Gastroesophageal sphincter (tissue), 4 donors: ENCODE data around the gene CARD14. TPM values are rescaled to one million over a fixed set of nuclear protein-coding genes. Genes with fewer than 3 reads are reported as not detected.

Experiments used
- ATAC-seq: fragments of 150-250 bp; one replicate; pipeline ENCODE4 v1.9.1; 2016; ENCODE audit warnings: mild to moderate bottlenecking, moderate library complexity
- H3K27ac ChIP-seq, 4 donors: fragments of 200-600 bp; sonication (generic) in 3 of 4; 1 replicate in 3 of 4; 2 replicates in 1 of 4; pipeline ENCODE4 v1.5.1; 2016 to 2019
- H3K27me3 ChIP-seq: fragments of 200-600 bp; sonication (generic); one replicate; pipeline ENCODE4 v1.5.1; 2019
- H3K36me3 ChIP-seq, 2 donors: fragments of 200-600 bp; sonication (generic); one replicate each; pipeline ENCODE4 v1.5.1; 2019; ENCODE audit warnings: control low read depth in 1 of 2
- H3K4me1 ChIP-seq, 3 donors: fragments of 200-600 bp; sonication (generic); 1 replicate in 2 of 3; 2 replicates in 1 of 3; pipeline ENCODE4 v1.5.1; 2016 to 2019; ENCODE audit warnings: control low read depth in 2 of 3
- H3K4me3 ChIP-seq, 2 donors: fragments of 200-600 bp; sonication (generic); one replicate each; pipeline ENCODE4 v1.5.1; 2019; ENCODE audit warnings: mild to moderate bottlenecking in 1 of 2, moderate library complexity in 1 of 2
- H3K9me3 ChIP-seq, 3 donors: fragments of 200-600 bp; sonication (generic); one replicate each; pipeline ENCODE4 v1.5.1; 2017 to 2019; ENCODE audit warnings: control low read depth in 2 of 3
- CTCF ChIP-seq, 4 experiments: fragments of 200-600 bp in 2 of 4; fragments of 450-650 bp in 2 of 4; sonication (generic) in 1 of 4; IDR thresholded peaks; one replicate each; pipeline ENCODE4 v1.5.1; 2017 to 2019; ENCODE audit warnings: antibody characterized with exemption in 4 of 4, mild to moderate bottlenecking in 2 of 4, moderate library complexity in 2 of 4
- EP300 ChIP-seq: sonication (generic); formaldehyde crosslinking; IDR thresholded peaks from one replicate; pipeline ENCODE4 v1.6.1; 2017; ENCODE audit warnings: antibody characterized with exemption, mild to moderate bottlenecking
- POLR2A ChIP-seq, 2 donors: fragments of 450-650 bp; IDR thresholded peaks; one replicate each; pipeline ENCODE4 v1.6.1; 2017; ENCODE audit warnings: antibody characterized with exemption in 2 of 2, mild to moderate bottlenecking in 2 of 2, moderate library complexity in 1 of 2
- POLR2AphosphoS5 ChIP-seq: sonication (generic); formaldehyde crosslinking; IDR thresholded peaks from one replicate; pipeline ENCODE4 v1.6.1; 2017; ENCODE audit warnings: antibody characterized with exemption
- WGBS, 2 donors: methylation state at CpG; one replicate each; pipeline ENCODE4 v1.1.5; 2018; ENCODE audit warnings: low coverage in 1 of 2; 5-methylcytosine and 5-hydroxymethylcytosine counted together
- total RNA-seq, 4 donors: library from RNA; depleted of rRNA; stranded (reverse); fragments of >200 nt; gene quantifications; one replicate each; pipeline ENCODE4 v1.1.0, GENCODE V29; 2016

Gene CARD14
- total RNA-seq, 4 donors from 2014 or later = 0.78 to 0.81 TPM; not detected in 2

- no peaks in the 10 kb centered on the region for H3K27me3 ChIP-seq
- no peak for TF ChIP-seq EP300
- no peak for TF ChIP-seq POLR2AphosphoS5
- TF ChIP-seq CTCF (IDR thresholded peaks at IDR 0.05) = no peak
- TF ChIP-seq POLR2A (IDR thresholded peaks at IDR 0.05) = no peak
- WGBS, 2 donors = 100% methylated on average over 1 of the region's 27 CpGs; no CpG with 5 or more reads in 1 of the 2 donors
- peaks cover 0 to 100% of the 10 kb centered on the region in 2 donors for H3K36me3 ChIP-seq
- no peaks in the 10 kb centered on the region for H3K9me3 ChIP-seq
- ATAC-seq = no peak
- no peak overlapping the region for H3K27ac ChIP-seq
- no peaks in the 10 kb centered on the region for H3K4me1 ChIP-seq
- H3K4me3 ChIP-seq = no peak overlapping the region
These were observed 75.9 kb downstream of the CARD14 start for GRCh38 chr17:80245566-80246265.

GRCh38 chr17:80246266-80246681 is 76.4 kb downstream of the CARD14 start:
- Histone ChIP-seq H3K27ac (no peak overlapping the region), H3K9me3 (no peaks in the 10 kb centered on the region), H3K4me1 (no peaks in the 10 kb centered on the region), H3K4me3 (no peak overlapping the region), H3K36me3 (peaks cover 0 to 97% of the 10 kb centered on the region in 2 donors), H3K27me3 (no peaks in the 10 kb centered on the region)
- 80% methylated on average over 1 of the region's 19 CpGs; no CpG with 5 or more reads in 1 of the 2 donors for WGBS, 2 donors
- ATAC-seq = no peak
- TF ChIP-seq POLR2AphosphoS5 (no peak), CTCF (IDR thresholded peaks at IDR 0.05) (no peak), POLR2A (IDR thresholded peaks at IDR 0.05) (no peak), EP300 (no peak)

GRCh38 chr17:80246726-80247125 is 76.9 kb downstream of the CARD14 start:
- WGBS, 2 donors = 87 to 96% methylated on average over 4 to 6 of the region's 8 CpGs
- TF ChIP-seq EP300 = no peak
- no peak overlapping the region for H3K4me3 ChIP-seq
- H3K4me1 ChIP-seq = no peaks in the 10 kb centered on the region
- no peak overlapping the region for H3K27ac ChIP-seq
- no peaks in the 10 kb centered on the region for H3K27me3 ChIP-seq
- H3K36me3 ChIP-seq = peaks cover 0 to 97% of the 10 kb centered on the region in 2 donors
- no peaks in the 10 kb centered on the region for H3K9me3 ChIP-seq
- no peak for ATAC-seq

- no peak for ATAC-seq
- H3K36me3 ChIP-seq = peaks cover 0 to 97% of the 10 kb centered on the region in 2 donors
These were observed 77.7 kb downstream of the CARD14 start for GRCh38 chr17:80247561-80247960.

More at GRCh38 chr17:80247561-80247960, 77.7 kb downstream of the CARD14 start:
- H3K9me3 ChIP-seq = no peaks in the 10 kb centered on the region
- 76% methylated on average over 5 of the region's 17 CpGs; no CpG with 5 or more reads in 1 of the 2 donors for WGBS, 2 donors
- H3K4me3 ChIP-seq = no peak overlapping the region
- no peaks in the 10 kb centered on the region for H3K27me3 ChIP-seq
- H3K4me1 ChIP-seq = no peaks in the 10 kb centered on the region
- H3K27ac ChIP-seq = no peak overlapping the region
- TF ChIP-seq EP300 = no peak
- no peak for TF ChIP-seq CTCF (IDR thresholded peaks at IDR 0.05)
- TF ChIP-seq POLR2A (IDR thresholded peaks at IDR 0.05) = no peak
- no peak for TF ChIP-seq POLR2AphosphoS5
